ENCODE results near the gene LMBRD1.
"Not testable (repeated sequence)": the region's sequence is repeated elsewhere in the genome, so short reads cannot be mapped to it uniquely, and the experiment has no call there.

The LMBRD1 gene

DNA sequence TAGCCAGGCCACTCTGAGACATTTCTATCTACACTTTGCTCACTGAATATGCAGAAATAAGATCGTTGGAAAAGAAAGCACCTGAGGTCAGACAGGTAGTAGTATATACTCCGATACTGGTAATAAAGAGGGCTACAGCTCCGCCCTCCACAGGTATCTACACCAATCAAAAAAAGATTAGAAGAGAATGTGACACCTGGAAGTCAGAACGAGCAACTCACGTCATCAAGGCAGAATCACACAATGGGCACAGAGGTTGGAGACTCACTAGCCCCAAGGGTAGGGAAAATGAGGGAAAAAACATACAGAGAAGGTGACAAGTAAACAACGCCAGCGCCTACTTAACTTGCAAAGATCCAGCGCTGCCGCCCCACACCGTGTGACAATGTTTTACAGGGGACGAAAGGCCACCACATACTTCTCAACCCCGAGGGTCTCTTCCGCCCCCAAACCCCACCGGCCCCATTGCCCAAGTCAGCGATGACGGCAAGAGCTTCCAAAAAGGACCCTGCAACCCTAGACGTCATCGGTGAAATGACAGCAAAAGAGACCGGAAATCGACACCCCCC lies 653 bp downstream of the LMBRD1 start:
- no peak for DNase-seq (ENCODE audit: low read depth)

DNA sequence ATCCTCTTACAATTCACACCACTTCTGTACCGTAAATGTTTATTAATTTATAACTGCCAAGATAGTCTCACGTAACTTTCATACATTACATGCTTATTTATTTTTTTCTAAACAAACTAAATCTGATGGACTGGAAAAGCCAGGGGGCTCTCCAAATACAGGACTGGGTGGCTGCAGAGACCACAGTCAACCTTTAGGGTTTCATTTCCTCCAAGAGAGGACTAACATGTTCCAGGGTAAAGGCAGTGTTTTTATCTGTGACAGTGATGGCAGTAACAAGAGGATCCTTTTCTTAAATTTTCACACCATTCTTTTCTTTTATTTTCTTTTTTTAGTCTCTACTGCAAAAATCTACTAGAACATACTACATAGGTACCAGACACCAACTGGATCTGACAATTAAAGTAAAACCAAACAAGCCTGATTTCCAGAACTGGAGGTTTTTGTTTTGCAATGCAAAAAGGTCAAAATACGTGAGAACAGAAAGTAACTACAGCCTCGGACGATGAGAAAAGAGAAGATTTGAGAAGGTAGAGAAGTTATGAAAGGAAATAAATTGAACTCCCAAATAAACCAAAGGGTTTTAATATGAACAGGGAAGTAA lies 1.2 kb downstream of the LMBRD1 start:
- no peak for DNase-seq (ENCODE audit: low read depth)

DNA sequence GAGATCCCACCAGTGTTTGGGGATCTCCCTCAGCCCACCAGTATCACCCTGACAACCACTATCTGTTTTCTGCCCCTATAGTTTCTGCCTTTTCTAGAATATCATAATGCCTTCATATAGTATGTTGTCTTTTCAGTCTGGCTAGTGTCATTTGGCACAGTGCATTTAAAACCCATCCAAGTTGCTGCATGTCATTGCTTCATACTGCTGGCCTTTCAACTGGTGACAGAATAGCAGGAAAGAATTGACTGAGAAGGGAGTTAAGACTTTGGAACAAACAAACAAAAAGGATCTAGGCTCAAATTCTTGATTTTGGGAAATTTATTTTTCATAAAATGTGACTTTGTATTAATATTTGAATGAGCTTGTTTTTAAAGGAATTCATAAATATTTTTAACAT lies 4.5 kb downstream of the LMBRD1 start:
- no peak for DNase-seq (ENCODE audit: low read depth)

DNA sequence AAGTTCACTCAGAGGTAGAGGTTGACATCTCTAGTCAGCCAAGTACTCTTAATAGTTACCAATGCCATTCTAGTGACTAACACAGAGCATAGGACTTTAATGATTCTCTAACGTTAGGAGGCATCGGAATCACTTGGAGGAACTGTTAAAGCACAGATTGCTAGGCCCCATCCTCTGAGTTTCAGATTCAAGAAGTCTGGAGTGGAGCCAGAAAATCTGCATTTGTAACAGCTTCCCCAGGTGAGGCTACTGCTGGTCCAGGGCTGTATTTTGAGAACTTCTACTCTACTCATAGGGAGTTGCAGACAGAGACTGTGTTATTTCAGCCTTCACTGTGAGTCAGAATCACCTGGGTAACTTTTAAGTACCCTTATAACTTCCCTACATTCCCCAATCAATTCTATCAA lies 5.7 kb downstream of the LMBRD1 start:
- DNase-seq (ENCODE audit: low read depth) = no peak

DNA sequence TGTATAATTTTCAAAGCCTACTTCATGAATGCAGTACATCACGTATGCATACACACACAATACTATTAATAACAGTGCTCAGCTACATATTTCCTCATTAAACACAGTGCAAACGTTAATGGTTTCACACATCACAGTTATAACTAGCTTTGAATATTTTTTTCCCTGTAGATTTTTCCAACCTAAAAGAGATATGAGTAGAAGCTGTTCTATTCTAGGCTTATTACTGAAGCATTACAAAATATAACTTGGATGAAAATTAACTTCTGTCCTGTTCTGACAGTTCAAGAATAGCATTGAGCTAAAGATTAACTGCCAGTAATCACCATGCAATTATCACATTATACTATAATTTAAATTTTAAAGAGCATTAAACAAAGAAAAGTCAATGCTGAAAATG lies 6.2 kb downstream of the LMBRD1 start:
- DNase-seq (ENCODE audit: low read depth) = no peak

DNA sequence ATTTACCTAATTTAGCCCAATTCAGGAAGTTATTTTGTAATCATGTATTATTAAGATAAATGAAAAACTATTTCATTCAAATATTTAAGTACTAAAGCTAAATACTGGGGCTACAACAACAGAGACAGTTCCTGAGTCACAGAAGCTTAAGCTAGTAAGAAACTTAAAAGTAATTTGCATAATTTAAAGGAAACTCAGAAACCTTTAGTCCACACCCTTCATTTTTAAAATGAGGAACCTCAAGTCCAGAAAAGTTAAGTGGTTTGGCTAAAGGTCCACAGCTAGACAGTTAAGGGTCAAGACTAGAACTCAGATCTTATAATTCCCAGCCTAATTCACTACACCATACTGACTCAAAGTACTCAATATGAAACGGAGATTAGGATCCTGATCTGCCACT lies 7.2 kb downstream of the LMBRD1 start:
- no peak for DNase-seq (ENCODE audit: low read depth)

DNA sequence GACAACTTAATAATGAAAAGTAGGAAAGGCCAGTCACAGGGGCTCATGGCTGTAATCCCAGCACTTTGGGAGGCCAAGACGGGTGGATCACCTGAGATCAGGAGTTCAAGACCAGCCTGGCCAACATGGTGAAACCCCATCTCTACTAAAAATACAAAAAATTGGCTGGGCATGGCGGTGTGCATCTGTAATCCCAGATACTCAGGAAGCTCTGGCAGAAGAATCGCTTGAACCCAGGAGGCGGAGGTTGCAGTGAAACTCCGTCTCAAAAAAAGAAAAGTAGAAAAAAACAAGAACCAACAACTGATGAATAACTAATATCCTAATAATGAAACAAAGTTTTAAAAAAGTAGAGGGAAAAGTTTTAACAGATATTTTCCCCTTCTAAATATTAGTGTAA lies 9.4 kb downstream of the LMBRD1 start:
- DNase-seq (ENCODE audit: low read depth) = not testable (repeated sequence)

DNA sequence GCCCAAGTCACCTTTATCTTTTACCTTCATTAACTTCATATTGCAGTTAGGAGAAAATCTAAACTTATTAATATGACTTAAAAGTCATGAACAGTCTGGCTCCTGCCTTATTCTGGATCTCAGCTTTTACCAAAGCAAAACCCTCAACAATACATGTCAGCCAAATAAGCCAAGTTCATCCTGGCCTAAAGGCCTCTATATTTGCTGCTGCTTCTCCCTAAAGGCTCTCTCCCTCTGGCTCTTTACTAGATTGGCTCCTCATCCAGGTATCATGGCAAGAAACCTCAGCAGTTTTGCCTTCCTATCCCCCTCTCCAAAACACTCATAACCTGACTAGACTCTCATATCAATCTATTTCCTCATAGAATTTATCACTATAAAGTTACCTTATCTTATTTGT lies 11.1 kb downstream of the LMBRD1 start:
- DNase-seq (ENCODE audit: low read depth) = no peak

DNA sequence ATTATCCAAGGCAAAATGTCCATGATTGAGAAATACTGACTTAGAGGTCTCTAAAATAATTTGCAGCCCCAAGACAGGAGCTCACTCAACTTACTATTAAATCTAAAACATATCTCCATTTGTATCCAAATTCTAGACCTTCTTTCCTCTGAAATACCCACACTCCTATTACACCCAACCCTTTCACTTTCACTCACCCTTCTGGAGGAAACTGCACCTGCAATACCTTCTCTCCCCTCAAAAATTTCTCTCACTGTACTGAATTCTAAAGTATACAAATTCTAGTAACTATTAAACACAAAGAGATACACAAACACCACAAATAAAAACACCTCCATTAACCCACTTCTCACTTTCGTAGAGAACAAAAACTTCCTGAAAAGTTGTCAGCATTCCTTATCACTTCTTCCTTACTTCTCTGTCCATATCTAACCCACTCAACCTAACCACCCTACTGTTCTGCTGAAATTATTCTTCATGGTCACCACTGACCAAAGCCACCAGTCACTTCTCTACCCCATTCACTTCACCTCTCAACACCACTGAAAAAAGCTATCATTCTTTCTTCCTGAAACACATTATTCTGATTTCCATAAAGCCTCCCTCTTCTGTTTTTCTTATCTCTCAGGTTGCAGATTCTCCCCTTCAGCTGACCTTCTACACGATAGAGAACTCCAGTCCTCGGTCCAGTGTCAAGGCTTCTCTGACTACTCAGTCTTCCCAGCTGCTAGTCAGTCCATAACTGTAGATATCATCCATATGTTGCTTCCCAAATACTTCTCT lies 12.0 kb downstream of the LMBRD1 start:
- no peak for DNase-seq (ENCODE audit: low read depth)

DNA sequence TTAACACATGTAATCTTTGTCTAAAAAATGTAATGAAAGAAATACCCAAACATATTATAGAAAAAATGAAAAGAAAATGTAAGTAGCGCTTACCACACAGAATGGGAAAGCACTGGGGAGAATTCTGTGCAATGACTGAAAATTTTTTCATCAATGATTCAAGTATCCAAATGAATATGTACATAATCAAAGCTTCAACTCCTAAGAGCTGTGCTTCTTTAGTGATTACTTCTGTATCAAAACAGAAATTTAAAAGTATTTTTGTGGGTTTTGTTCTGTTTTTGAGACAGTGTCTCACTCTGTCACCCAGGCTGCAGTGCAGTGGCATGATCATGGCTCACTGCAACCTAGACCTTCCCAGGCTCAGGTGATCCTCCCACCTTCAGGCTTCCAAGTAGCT lies 13.7 kb downstream of the LMBRD1 start:
- DNase-seq (ENCODE audit: low read depth) = no peak

DNA sequence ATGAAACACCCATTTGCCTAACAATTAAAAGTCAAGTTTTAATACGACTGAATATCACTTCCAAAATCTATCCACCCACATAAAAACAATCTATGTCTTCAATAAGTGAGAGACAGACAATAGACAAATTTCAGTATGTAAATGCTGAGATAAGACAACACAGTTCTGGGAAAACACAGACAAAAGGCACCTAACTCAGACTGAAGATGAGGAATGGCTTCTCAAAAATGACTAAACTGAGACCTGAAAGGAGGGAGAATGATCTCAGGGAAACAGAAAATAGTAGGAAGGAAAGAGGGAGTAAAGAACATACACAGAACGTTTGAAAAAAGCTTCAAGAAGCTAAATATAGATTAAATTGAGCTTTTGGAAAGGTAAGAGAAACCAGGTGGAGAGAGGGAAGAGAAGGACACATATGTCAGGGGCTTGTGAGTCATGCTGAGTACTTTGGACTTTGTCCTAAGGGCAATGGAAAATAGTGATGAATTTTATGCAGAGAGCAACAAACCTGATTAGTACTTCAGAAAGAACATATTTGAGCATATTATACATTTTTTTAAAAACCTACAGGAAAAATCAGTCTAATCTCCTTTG lies 16.1 kb downstream of the LMBRD1 start:
- no peak for DNase-seq (ENCODE audit: low read depth)

DNA sequence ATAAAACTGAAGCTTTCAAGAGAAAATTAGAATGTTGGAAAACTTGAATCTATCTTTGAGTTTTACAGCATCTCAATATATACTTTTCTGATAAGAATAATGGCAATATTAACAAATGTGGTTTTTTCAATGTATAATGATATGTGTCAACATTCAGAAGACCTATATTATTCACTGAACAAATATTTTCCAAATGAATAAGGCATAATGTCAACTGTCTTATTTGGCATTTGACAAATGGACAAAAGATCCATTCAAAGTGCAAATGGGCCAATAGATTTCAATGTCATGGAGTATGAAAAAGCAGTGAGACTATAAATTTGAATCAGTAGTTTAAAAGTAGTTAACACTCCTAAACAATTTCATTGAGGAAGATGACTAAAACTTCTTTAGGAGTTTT lies 20.9 kb downstream of the LMBRD1 start:
- DNase-seq (ENCODE audit: low read depth) = no peak

DNA sequence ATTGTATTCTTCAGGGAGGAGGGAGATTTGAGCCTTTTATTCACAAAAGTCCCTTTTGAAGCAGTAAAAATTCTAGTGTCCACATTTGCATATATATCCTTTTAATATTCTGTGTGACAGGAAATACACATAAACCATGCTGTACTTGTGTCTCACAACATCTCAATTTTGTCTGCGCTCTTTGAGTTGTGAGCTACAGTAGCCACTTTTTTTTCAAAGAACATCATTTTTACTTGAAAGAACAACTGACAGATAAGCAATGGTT lies 21.3 kb downstream of the LMBRD1 start:
- no peak for DNase-seq (ENCODE audit: low read depth)

DNA sequence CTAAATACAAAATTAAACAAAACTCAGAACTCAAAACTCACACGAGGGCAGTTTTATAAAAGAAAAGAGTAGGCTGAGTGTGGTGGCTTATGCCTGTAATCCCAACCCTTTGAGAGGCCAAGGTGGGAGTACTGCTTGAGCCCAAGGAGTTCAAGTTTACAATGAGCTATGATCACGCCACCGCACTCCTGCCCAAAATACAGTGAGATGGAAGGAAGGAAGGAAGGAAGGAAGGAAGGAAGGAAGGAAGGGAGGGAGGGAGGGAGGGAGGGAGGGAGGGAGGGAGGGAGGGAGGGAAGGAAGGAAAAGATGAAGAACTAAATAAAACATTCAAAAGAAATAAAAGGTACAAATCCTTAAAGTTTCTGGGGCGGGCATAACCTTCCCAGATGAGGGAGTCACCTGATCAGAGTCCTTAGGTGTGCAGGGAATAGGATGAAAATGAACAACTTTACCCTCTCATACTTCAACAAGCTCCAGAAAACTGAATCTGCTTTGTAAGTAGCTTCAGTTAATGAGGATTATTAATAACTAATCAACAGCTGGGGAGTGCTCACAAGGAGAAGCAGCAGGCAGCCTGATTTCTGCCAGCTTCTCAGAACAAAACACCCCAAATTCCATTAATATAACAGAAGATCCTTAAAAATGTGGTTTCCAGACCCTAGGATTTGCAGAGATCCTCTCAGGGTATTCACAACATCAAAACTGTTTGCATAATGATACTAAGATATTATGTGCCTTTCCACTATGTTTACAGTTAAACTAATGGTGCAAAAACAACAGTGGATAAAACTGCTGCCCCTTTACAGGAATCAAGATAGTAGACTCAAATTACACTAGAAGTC lies 21.8 kb downstream of the LMBRD1 start:
- DNase-seq (ENCODE audit: low read depth) = no peak

DNA sequence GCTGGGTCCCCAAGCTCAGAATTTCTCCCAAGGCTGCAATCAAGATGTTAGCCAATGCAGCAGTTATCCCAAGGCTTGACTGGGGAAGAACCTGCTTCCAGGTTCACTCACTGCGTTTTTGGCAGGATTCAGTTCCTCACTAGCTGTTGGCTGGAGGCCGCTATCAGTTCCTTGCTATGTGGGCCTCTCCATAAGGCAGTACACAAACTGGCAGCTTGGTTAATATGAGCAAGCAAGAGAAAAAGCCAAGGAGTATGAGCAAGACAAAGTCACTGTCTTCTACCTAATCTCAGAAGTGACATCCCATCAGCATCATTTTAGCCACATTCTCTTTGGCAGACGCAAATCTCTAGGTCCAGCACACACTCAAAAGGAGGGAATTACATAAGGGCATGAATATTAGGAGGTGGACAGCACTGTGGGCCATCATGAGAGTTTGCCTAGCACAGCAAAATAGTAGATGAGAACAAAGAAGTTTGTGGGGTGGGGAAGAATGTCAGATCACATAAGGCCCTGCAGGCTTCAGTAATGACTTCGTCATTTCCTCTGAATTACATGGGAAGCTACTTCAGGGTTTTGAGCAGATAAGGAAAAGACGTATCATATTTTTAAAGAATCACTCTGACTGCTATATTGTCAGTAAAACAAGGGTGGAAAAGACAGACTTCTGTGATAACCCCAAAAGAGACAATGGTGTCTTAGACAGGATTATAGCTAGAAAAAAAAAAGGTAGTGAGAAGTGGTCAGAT lies 25.5 kb downstream of the LMBRD1 start:
- DNase-seq (ENCODE audit: low read depth) = no peak

DNA sequence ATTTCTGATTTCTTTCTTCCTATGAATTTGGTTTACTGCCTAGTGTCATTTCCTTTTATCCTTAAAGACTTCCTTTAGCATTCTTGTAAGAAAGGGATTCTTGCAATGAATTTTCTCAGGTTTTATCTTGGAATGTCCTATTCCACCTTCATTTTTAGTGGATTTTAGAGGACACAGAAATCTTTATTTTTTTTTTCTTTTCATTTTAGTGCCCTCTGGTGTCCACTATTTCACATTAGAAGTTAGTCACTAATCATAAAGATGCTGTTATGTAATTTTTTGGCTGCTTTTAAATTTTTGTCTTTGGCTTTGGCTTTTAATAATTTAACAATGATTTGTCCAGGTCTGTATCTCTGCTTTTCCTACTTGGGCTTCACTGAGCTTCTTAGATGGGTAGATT lies 28.1 kb downstream of the LMBRD1 start:
- DNase-seq (ENCODE audit: low read depth) = no peak

DNA sequence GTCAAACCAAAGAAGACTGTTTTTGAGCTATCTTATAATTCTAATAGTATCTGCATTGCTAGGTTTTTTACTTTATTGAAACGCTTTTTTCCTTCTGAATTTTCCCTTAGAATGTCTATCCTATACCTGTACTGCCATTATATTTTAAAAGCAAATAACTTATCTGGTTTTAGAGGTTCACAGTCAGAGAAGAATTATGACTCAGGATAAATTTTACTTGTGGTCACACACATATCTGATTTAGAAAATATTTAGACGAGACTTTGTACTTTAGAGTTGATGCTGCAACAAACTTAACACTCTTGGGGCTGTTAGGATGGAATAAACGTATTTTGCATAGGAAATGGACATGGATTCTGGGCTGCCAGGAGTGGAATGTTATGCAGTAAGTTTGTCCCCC lies 33.0 kb downstream of the LMBRD1 start:
- DNase-seq (ENCODE audit: low read depth) = no peak

DNA sequence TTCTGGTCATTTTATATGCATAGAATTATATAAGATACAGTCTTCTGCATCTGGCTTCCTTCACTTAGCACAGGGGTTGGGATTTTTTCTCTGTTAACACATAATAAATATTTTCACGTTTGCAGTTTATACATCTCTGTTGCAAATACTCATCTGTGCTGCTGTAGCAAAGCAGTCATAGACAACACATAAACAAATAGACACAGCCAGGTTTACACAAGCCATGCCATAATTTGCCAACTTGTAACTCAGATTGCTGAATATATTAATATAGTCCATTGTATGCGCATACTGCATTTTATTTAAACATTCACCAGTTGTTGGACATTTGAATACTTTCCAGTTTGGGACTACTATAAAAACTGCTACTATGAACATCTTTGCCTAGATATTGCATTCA lies 35.0 kb downstream of the LMBRD1 start:
- no peak for DNase-seq (ENCODE audit: low read depth)

DNA sequence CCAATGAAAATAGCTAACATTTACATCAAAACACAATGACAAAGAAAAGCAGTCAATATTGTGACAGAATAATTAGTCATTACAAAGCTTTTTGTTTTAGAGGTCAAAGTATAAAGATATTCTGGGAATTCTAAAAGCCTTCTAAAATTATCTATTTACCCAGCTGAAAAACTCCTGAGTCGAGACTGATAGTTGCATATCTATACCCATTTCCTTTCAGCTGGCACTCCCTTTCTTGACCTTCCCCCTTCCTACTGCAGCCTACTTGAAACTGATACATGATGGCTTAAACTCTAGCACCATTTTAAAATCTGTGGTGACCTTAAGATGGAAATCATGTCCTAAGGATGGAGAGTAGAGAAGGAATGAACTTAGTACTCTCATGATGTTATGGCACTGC lies 38.6 kb downstream of the LMBRD1 start:
- DNase-seq (ENCODE audit: low read depth) = no peak

DNA sequence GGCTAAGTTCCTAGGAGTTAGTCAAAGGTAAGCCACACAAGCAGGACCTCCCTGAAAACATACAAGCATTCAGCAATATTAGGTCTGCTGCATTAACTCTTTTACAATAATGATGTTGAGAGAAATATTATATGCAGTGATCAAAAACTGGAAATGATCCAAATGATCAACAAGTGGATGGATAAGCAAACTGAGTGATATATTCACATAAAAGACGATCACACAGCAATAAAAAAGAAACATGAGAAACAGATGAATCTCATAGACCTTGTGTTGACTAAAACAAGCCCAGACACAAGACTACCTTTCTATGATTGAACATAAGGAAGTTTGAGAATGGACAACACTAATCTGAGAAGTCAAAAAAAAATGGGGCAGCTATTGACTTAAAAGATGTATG lies 39.9 kb downstream of the LMBRD1 start:
- no peak for DNase-seq (ENCODE audit: low read depth)

DNA sequence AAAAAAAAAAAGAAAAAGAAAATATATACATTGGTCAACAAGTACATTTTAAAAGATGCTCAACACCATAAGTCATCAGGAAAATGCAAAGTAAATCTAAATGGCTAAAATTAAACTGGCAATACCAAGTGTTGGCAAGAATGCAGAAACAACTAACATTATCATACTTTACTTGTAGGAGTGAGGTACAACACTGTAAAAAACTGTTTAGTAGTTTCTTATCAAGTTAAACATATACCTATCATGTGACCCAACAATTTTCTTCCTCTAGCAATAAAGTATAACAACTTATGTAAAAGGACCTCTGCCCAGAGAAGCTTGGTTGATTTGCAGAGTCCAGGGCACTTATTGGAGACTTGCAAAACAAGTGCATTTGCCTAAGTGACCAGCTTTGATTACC lies 40.4 kb downstream of the LMBRD1 start:
- no peak for DNase-seq (ENCODE audit: low read depth)

DNA sequence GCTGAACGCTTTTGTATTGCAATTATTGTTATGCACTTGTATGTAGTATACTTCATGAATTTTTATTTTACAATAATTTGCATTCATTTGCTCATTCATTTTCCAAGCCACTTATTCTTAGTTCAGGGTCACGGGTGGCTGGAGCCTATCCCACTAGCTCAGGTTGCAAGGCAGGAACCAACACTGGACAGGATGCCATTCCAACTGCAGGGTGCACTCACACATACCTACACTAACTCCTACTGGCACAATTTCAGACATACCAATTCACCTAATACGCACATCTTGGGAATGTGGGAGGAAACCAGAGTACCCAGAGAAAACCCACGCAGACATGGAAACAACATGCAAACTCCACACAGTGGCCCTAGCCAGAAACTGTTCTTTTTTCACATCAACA lies 61.8 kb downstream of the LMBRD1 start:
- DNase-seq (ENCODE audit: low read depth) = no peak

All from stimulated activated CD8-positive, alpha-beta memory T cell treated with anti-CD3 and anti-CD28 coated beads, Interleukin-7, amount 100 ng/mL, for 24 hours (primary cell).